Left renal pelvis (tissue), 4 donors: ENCODE measurements around the gene GKN2. TPM values are rescaled to one million over a fixed set of nuclear protein-coding genes. Genes with fewer than 3 reads are reported as not detected.
"Not testable (repeated sequence)": the region's sequence is repeated elsewhere in the genome, so short reads cannot be mapped to it uniquely, and the experiment has no call there.

Experiments
- DNase-seq, 4 donors: peaks; one replicate each; pipeline ENCODE4 v3.0.0-alpha.2; 2013; ENCODE audit warnings: low read depth in 4 of 4, low spot score in 3 of 4
- polyA plus RNA-seq, 4 donors: library from polyadenylated mRNA; unstranded; fragments of 120-200 nt; gene quantifications; one replicate each; pipeline ENCODE4 v1.2.1, GENCODE V29; 2013; ENCODE audit not compliant: insufficient read length in 4 of 4

Gene GKN2
- polyA plus RNA-seq, 4 donors: not detected

DNA sequence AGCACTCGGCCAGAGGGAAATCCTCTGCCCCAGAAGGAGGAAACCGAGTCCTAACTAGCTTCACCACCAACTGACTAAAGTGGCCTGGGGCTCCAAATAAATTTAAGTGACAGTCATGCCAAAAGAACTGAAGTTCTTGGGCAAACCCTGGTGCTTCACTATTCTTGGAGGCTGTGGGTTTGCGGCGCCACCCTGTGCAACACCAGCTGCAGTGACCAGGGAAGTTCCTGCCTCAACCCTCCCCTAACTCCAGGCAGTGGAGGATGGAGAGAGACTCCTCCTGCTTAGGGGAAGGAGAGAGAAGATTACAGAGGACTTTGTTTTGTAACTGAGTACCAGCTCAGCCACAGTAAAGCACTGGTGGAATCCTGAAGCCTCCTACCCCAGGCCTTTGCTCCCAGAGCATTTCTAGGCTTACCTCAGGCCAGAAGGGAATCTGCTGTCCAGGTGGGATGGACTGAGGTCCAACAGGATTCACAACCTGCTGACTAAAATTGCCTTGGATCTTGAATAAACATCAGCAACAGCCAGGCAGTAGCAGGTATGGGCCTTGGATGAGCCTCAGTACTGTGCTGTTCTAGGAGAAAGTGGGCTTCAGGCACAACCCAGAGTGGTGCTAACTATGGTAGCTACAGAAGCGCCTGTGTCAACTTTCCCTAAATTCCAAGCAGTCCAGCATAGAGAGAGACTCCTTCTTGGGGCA lies 52.0 kb downstream of the GKN2 start:
- no peak for DNase-seq

GRCh38 chr2:68895981-68896380 lies 56.7 kb downstream of the GKN2 start:
- not testable (repeated sequence) for DNase-seq

Other genes starting within 250 kb of the GKN2 start
- gene ARHGAP25, start 218.1 kb downstream of the GKN2 start, polyA plus RNA-seq: 1 to 10 TPM; 5.9 to 8.1 (median 7.8) TPM
- gene BMP10, start 81.5 kb downstream of the GKN2 start, polyA plus RNA-seq: not detected
- not detected for gene GKN1, start 21.7 kb upstream of the GKN2 start, polyA plus RNA-seq
- gene ANTXR1, start 60.3 kb upstream of the GKN2 start, polyA plus RNA-seq: 100 to 1,000 TPM in 3 of 4 donors, 10 to 100 TPM in 1; 70.5 to 278 (median 108) TPM